GM23338 (cell line): Measurements from ENCODE around the gene KCNF1. TPM values are rescaled to one million over a fixed set of nuclear protein-coding genes. Genes with fewer than 3 reads are reported as not detected.

Source experiments
- ATAC-seq: fragments of 200-7000 bp; cut with Tn5 transposase; 3 replicates; pipeline ENCODE4 v1.9.1; 2020
- DNase-seq: peaks from one replicate; pipeline ENCODE4 v3.0.0-alpha.2; 2015; ENCODE audit warnings: low spot score
- H2AFZ ChIP-seq: fragments of 200-600 bp; sonication (generic); 2 replicates; pipeline ENCODE4 v1.8.0; 2016; ENCODE audit warnings: antibody characterized with exemption, mild to moderate bottlenecking, moderate library complexity
- H3F3A ChIP-seq: fragments of 200-600 bp; sonication (generic); replicated peaks from 2 replicates; pipeline ENCODE4 v1.8.0; 2017; ENCODE audit warnings: antibody characterized with exemption, mixed run types, low read depth
- H3K27ac ChIP-seq: fragments of 200-600 bp; sonication (generic); 2 replicates; pipeline ENCODE4 v1.6.1; 2016; ENCODE audit warnings: low read depth
- H3K27me3 ChIP-seq: fragments of 200-600 bp; sonication (generic); 2 replicates; pipeline ENCODE4 v1.8.0; 2016; ENCODE audit warnings: mild to moderate bottlenecking, mixed run types, moderate library complexity; ENCODE audit not compliant: insufficient read depth
- H3K36me3 ChIP-seq: fragments of 200-600 bp; sonication (generic); 2 replicates; pipeline ENCODE4 v1.8.0; 2016; ENCODE audit warnings: mild to moderate bottlenecking; ENCODE audit not compliant: insufficient read depth
- H3K4me1 ChIP-seq: fragments of 200-600 bp; sonication (generic); 2 replicates; pipeline ENCODE4 v1.8.0; 2016; ENCODE audit warnings: mild to moderate bottlenecking, moderate library complexity; ENCODE audit not compliant: insufficient read depth
- H3K4me2 ChIP-seq: fragments of 200-600 bp; sonication (generic); 2 replicates; pipeline ENCODE4 v1.7.1; 2017; ENCODE audit warnings: mixed run types
- H3K4me3 ChIP-seq: fragments of 200-600 bp; sonication (generic); 2 replicates; pipeline ENCODE4 v1.6.1; 2016; ENCODE audit warnings: mixed run types
- H3K79me2 ChIP-seq: fragments of 200-600 bp; sonication (generic); replicated peaks from 2 replicates; pipeline ENCODE4 v1.8.0; 2017; ENCODE audit warnings: mild to moderate bottlenecking; ENCODE audit not compliant: insufficient read depth
- H3K9me2 ChIP-seq: fragments of 200-600 bp; sonication (generic); 2 replicates; pipeline ENCODE4 v1.8.0; 2017; ENCODE audit not compliant: insufficient read depth
- H4K20me1 ChIP-seq: fragments of 200-600 bp; sonication (generic); replicated peaks from 2 replicates; pipeline ENCODE4 v1.8.0; 2017; ENCODE audit warnings: mild to moderate bottlenecking; ENCODE audit not compliant: insufficient read depth
- H3K27ac Mint-ChIP-seq: 2 replicates; pipeline ENCODE4 v1.8.0; 2020; ENCODE audit warnings: inconsistent platforms, mild to moderate bottlenecking, moderate library complexity, mixed read lengths
- H3K27me3 Mint-ChIP-seq: 3 replicates; pipeline ENCODE4 v1.8.0; 2022; ENCODE audit warnings: low read depth, mild to moderate bottlenecking, moderate library complexity, mixed read lengths, inconsistent platforms; ENCODE audit not compliant: insufficient read depth, poor library complexity
- H3K36me3 Mint-ChIP-seq: 3 replicates; pipeline ENCODE4 v1.8.0; 2021; ENCODE audit warnings: low read depth, mild to moderate bottlenecking, inconsistent platforms, moderate library complexity, mixed read lengths
- H3K4me1 Mint-ChIP-seq: 3 replicates; pipeline ENCODE4 v1.8.0; 2020; ENCODE audit warnings: mild to moderate bottlenecking, inconsistent platforms, mixed read lengths
- H3K4me3 Mint-ChIP-seq: 3 replicates; pipeline ENCODE4 v1.8.0; 2021; ENCODE audit warnings: moderate library complexity, mild to moderate bottlenecking, inconsistent platforms, mixed read lengths
- H3K9me3 Mint-ChIP-seq: 3 replicates; pipeline ENCODE4 v1.8.0; 2020; ENCODE audit warnings: moderate library complexity, mild to moderate bottlenecking, inconsistent platforms, mixed read lengths
- CREB1 ChIP-seq: fragments of 250-450 bp; sonication (Bioruptor Pico); IDR thresholded peaks from 2 replicates; pipeline ENCODE4 v1.5.0; 2020; ENCODE audit warnings: low read depth, mild to moderate bottlenecking, moderate library complexity
- EZH2 ChIP-seq: fragments of 200-600 bp; sonication (generic); IDR thresholded peaks from one replicate; pipeline ENCODE4 v1.8.0; 2017; ENCODE audit warnings: antibody characterized with exemption, mild to moderate bottlenecking, low read depth; ENCODE audit not compliant: unreplicated experiment
- EZH2phosphoT487 ChIP-seq: fragments of 200-600 bp; sonication (generic); IDR thresholded peaks from one replicate; pipeline ENCODE4 v1.8.1; 2018; ENCODE audit warnings: antibody characterized with exemption; ENCODE audit not compliant: unreplicated experiment
- JUNB ChIP-seq: IDR thresholded peaks from one replicate; pipeline ENCODE4 v1.6.1; 2016; ENCODE audit warnings: antibody characterized with exemption; ENCODE audit not compliant: unreplicated experiment
- NANOG ChIP-seq: IDR thresholded peaks from 2 replicates; pipeline ENCODE4 v1.6.1; 2016; ENCODE audit warnings: antibody characterized with exemption, borderline replicate concordance
- POLR2AphosphoS5 ChIP-seq: IDR thresholded peaks from 2 replicates; pipeline ENCODE4 v1.6.1; 2016; ENCODE audit warnings: antibody characterized with exemption, low read depth
- STAT1 ChIP-seq: IDR thresholded peaks from one replicate; pipeline ENCODE4 v1.6.1; 2016; ENCODE audit warnings: antibody characterized with exemption; ENCODE audit not compliant: unreplicated experiment
- ZNF462 ChIP-seq: fragments of 250-450 bp; sonication (Bioruptor Pico); IDR thresholded peaks from 2 replicates; pipeline ENCODE4 v1.5.0; 2020; ENCODE audit warnings: mild to moderate bottlenecking, moderate library complexity
- polyA plus RNA-seq: library from polyadenylated mRNA; unstranded; fragments of >200 nt; fragmentation: Nextera tagmentation; extraction: Ambion mirVana; gene quantifications from 2 replicates; pipeline ENCODE4 v1.2.1, GENCODE V29; 2016
- total RNA-seq: library from RNA; depleted of rRNA; stranded (reverse); fragments of >200 nt; shearing (Covaris generic); gene quantifications from 2 replicates; pipeline ENCODE4 v1.2.3, GENCODE V29; 2014

Gene KCNF1
- total and polyA plus RNA-seq, 2 experiments from 2014 or later: 0.11 to 1.5 TPM

GRCh38 chr2:10951558-10952414 is 40.1 kb downstream of the KCNF1 start:
- TF ChIP-seq ZNF462 (CRISPR knock-in tag) (no peak), JUNB (no peak), EZH2 (no peak), NANOG (no peak), CREB1 (CRISPR knock-in tag) (no peak), EZH2phosphoT487 (no peak), POLR2AphosphoS5 (no peak), STAT1 (no peak)
- Histone ChIP-seq H3K36me3 (no peaks in the 10 kb centered on the region), H3K27me3 (no peaks in the 10 kb centered on the region), H2AFZ (no peak overlapping the region), H3F3A (no peaks in the 10 kb centered on the region), H3K79me2 (no peaks in the 10 kb centered on the region), H3K4me1 (no peaks in the 10 kb centered on the region), H3K27ac (no peak overlapping the region), H3K9me2 (no peaks in the 10 kb centered on the region), H4K20me1 (no peaks in the 10 kb centered on the region), H3K4me2 (no peak overlapping the region), H3K4me3 (no peak overlapping the region)
- Mint-ChIP-seq H3K27ac (no peak overlapping the region), H3K4me3 (no peak overlapping the region), H3K36me3 (peaks cover 17% of the 10 kb centered on the region), H3K4me1 (no peaks in the 10 kb centered on the region), H3K9me3 (peaks cover 24% of the 10 kb centered on the region), H3K27me3 (peaks cover 22% of the 10 kb centered on the region)
- no peak for ATAC-seq
- DNase-seq: no peak
